H9 (cell line): ENCODE data around the gene TRPM3. TPM values are rescaled to one million over a fixed set of nuclear protein-coding genes. Genes with fewer than 3 reads are reported as not detected.

Experiments
- DNase-seq: peaks from one replicate; pipeline ENCODE4 v3.0.0-alpha.2; 2017
- H2AFZ ChIP-seq: one replicate; pipeline ENCODE4 v1.6.1; 2013; ENCODE audit warnings: mild to moderate bottlenecking, low read length, control low read depth, moderate library complexity
- H2AK5ac ChIP-seq: 2 replicates; pipeline ENCODE4 v1.6.1; 2013; ENCODE audit warnings: low read length, control low read depth, mixed read lengths; ENCODE audit not compliant: insufficient read length
- H2BK120ac ChIP-seq: one replicate; pipeline ENCODE4 v1.6.1; 2013; ENCODE audit warnings: low read depth, mild to moderate bottlenecking, low read length, control low read depth, inconsistent platforms; ENCODE audit not compliant: poor library complexity, severe bottlenecking
- H2BK12ac ChIP-seq: 2 replicates; pipeline ENCODE4 v1.6.1; 2013; ENCODE audit warnings: low read length, control low read depth, mixed read lengths, low read depth; ENCODE audit not compliant: insufficient read length
- H2BK15ac ChIP-seq: 2 replicates; pipeline ENCODE4 v1.6.1; 2013; ENCODE audit warnings: low read depth, low read length, control low read depth
- H2BK20ac ChIP-seq: one replicate; pipeline ENCODE4 v1.6.1; 2013; ENCODE audit warnings: low read depth, mild to moderate bottlenecking, low read length, control low read depth, inconsistent platforms; ENCODE audit not compliant: poor library complexity, severe bottlenecking
- H2BK5ac ChIP-seq: 2 replicates; pipeline ENCODE4 v1.6.1; 2013; ENCODE audit warnings: low read length, control low read depth, mixed read lengths; ENCODE audit not compliant: insufficient read length
- H3K14ac ChIP-seq: 2 replicates; pipeline ENCODE4 v1.6.1; 2013; ENCODE audit warnings: low read length, control low read depth; ENCODE audit not compliant: insufficient read depth
- H3K18ac ChIP-seq: 2 replicates; pipeline ENCODE4 v1.6.1; 2013; ENCODE audit warnings: low read depth, mild to moderate bottlenecking, mixed read lengths, low read length, control low read depth; ENCODE audit not compliant: insufficient read length
- H3K23ac ChIP-seq: 2 replicates; pipeline ENCODE4 v1.6.1; 2013; ENCODE audit warnings: low read length, control low read depth, mixed read lengths, low read depth; ENCODE audit not compliant: insufficient read length
- H3K23me2 ChIP-seq: 2 replicates; pipeline ENCODE4 v1.6.1; 2013; ENCODE audit warnings: low read depth, mild to moderate bottlenecking, mixed read lengths, low read length, control low read depth; ENCODE audit not compliant: insufficient read length, poor library complexity, severe bottlenecking
- H3K27ac ChIP-seq: 2 replicates; pipeline ENCODE4 v1.5.1; 2013; ENCODE audit warnings: low read length, control low read depth, mixed read lengths, low read depth; ENCODE audit not compliant: insufficient read length
- H3K27me3 ChIP-seq: 2 replicates; pipeline ENCODE4 v1.6.1; 2013; ENCODE audit warnings: low read length, control low read depth, inconsistent platforms; ENCODE audit not compliant: insufficient read depth
- H3K4ac ChIP-seq: 2 replicates; pipeline ENCODE4 v1.6.1; 2013; ENCODE audit warnings: low read depth, mild to moderate bottlenecking, control low read depth, inconsistent platforms, low read length, moderate library complexity
- H3K4me1 ChIP-seq: 2 replicates; pipeline ENCODE4 v1.6.1; 2013; ENCODE audit warnings: low read length, control low read depth, inconsistent platforms; ENCODE audit not compliant: insufficient read depth
- H3K4me2 ChIP-seq: 2 replicates; pipeline ENCODE4 v1.6.1; 2013; ENCODE audit warnings: low read length, control low read depth, mixed read lengths; ENCODE audit not compliant: insufficient read length, insufficient read depth
- H3K56ac ChIP-seq: 2 replicates; pipeline ENCODE4 v1.6.1; 2013; ENCODE audit warnings: low read depth, mild to moderate bottlenecking, mixed read lengths, low read length, control low read depth; ENCODE audit not compliant: insufficient read length
- H3K79me1 ChIP-seq: 2 replicates; pipeline ENCODE4 v1.6.1; 2013; ENCODE audit warnings: low read depth, mild to moderate bottlenecking, moderate library complexity, low read length, control low read depth, inconsistent platforms; ENCODE audit not compliant: insufficient read depth, poor library complexity, severe bottlenecking
- H3K79me2 ChIP-seq: 2 replicates; pipeline ENCODE4 v1.6.1; 2013; ENCODE audit warnings: low read length, control low read depth, inconsistent platforms; ENCODE audit not compliant: insufficient read depth
- H3K9ac ChIP-seq: 2 replicates; pipeline ENCODE4 v1.6.1; 2013; ENCODE audit warnings: low read length, control low read depth, mixed read lengths; ENCODE audit not compliant: insufficient read length; ENCODE audit errors: extremely low read depth
- H3K9me3 ChIP-seq: one replicate; pipeline ENCODE4 v1.6.1; 2013; ENCODE audit warnings: low read depth, low read length, inconsistent platforms; ENCODE audit not compliant: control insufficient read depth
- H3T11ph ChIP-seq: one replicate; pipeline ENCODE4 v1.6.1; 2013; ENCODE audit warnings: mild to moderate bottlenecking, low read length, control low read depth, inconsistent platforms
- H4K20me1 ChIP-seq: one replicate; pipeline ENCODE4 v1.6.1; 2013; ENCODE audit not compliant: control insufficient read depth, insufficient read length, insufficient read depth
- H4K5ac ChIP-seq: 2 replicates; pipeline ENCODE4 v1.6.1; 2013; ENCODE audit warnings: low read depth, mild to moderate bottlenecking, mixed read lengths, low read length, control low read depth; ENCODE audit not compliant: insufficient read length
- H4K8ac ChIP-seq: replicated peaks from 2 replicates; pipeline ENCODE4 v1.6.1; 2013; ENCODE audit warnings: low read length, control low read depth, mixed read lengths, low read depth; ENCODE audit not compliant: insufficient read length
- H4K91ac ChIP-seq: 2 replicates; pipeline ENCODE4 v1.6.1; 2013; ENCODE audit warnings: low read depth, mild to moderate bottlenecking, moderate library complexity, mixed read lengths, low read length, control low read depth; ENCODE audit not compliant: insufficient read length
- H3K27ac Mint-ChIP-seq, 3 experiments: 2 replicates in 2 of 3; 3 replicates in 1 of 3; pipeline ENCODE4 v1.8.0; 2020 to 2021; ENCODE audit warnings: mixed read lengths in 3 of 3, mild to moderate bottlenecking in 1 of 3, moderate library complexity in 1 of 3
- H3K27me3 Mint-ChIP-seq: 2 replicates; pipeline ENCODE4 v1.8.0; 2021; ENCODE audit warnings: low read depth, mild to moderate bottlenecking, moderate library complexity, mixed read lengths
- H3K36me3 Mint-ChIP-seq, 3 experiments: 2 replicates in 2 of 3; 3 replicates in 1 of 3; pipeline ENCODE4 v1.8.0; 2020 to 2021; ENCODE audit warnings: low read depth in 3 of 3, mixed read lengths in 3 of 3; ENCODE audit not compliant: insufficient read depth in 1 of 3
- H3K4me1 Mint-ChIP-seq, 2 experiments: 2 replicates each; pipeline ENCODE4 v1.8.0; 2020; ENCODE audit warnings: mixed read lengths in 2 of 2
- H3K4me3 Mint-ChIP-seq, 2 experiments: 2 replicates in 1 of 2; 3 replicates in 1 of 2; pipeline ENCODE4 v1.8.0; 2020 to 2021; ENCODE audit warnings: mild to moderate bottlenecking in 2 of 2, mixed read lengths in 2 of 2, moderate library complexity in 1 of 2
- H3K9me3 Mint-ChIP-seq, 2 experiments: 2 replicates in 1 of 2; 3 replicates in 1 of 2; pipeline ENCODE4 v1.8.0; 2020; ENCODE audit warnings: mild to moderate bottlenecking in 2 of 2, mixed read lengths in 2 of 2, moderate library complexity in 1 of 2
- WGBS: extraction: QIAGEN DNeasy Blood & Tissue Kit; methylation state at CpG from one replicate; pipeline ENCODE4 v1.1.7; 2013; ENCODE audit warnings: missing lambda C conversion rate, low lambda C conversion rate, mixed read lengths; ENCODE audit not compliant: insufficient read length; ENCODE audit errors: extremely low coverage; 5-methylcytosine and 5-hydroxymethylcytosine counted together
- total RNA-seq: library from RNA; stranded (reverse); gene quantifications from 2 replicates; pipeline ENCODE4 v1.2.1, GENCODE V29; 2021
- TF ChIP-seq, protein P1 (sequence below): fragments of 200-600 bp; sonication (generic); conservative IDR thresholded peaks from 3 replicates; pipeline ENCODE4 v1.8.0; 2021; ENCODE audit warnings: antibody characterized with exemption, mild to moderate bottlenecking

The TRPM3 gene
- total RNA-seq, 1 experiment from 2014 or later = 10.3 TPM

DNA sequence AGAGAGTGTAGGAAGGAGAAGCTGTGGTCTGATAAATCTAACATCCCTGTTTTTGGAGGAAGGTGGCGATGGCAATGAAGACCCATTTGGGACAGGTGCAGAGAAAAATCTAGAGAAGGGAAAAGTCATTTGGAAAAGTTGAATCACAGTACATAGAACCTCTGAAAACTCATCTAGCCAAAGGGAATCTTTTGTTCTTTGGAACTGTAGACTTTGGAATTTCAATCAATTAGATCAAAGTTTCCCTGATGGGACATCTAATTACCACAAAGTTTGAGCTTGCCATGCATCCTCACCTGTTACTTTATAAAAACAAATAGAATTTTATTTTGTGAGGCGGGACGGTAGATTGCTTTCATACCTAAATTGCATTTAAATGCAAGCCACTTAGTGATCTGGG is 294.9 kb downstream of the TRPM3 start:
- no peak overlapping the region for H4K5ac ChIP-seq
- no peak overlapping the region for H3K18ac ChIP-seq
- Mint-ChIP-seq H3K4me3 (no peak overlapping the region), H3K27ac (no peak overlapping the region), H3K4me1 (peaks cover 16 to 25% of the 10 kb centered on the region in 2 experiments), H3K27me3 (no peaks in the 10 kb centered on the region), H3K36me3 (no peaks in the 10 kb centered on the region; a peak in 2 of 7 replicates), H3K9me3 (no peaks in the 10 kb centered on the region)
- H3K9me3 ChIP-seq = no peaks in the 10 kb centered on the region
- no peak overlapping the region for H3K23ac ChIP-seq
- H3K79me1 ChIP-seq = no peaks in the 10 kb centered on the region
- H2AK5ac ChIP-seq = no peak overlapping the region
- no peak for DNase-seq
- no peak overlapping the region for H3K56ac ChIP-seq
- H3K14ac ChIP-seq = no peak overlapping the region
- no peak overlapping the region for H2BK15ac ChIP-seq
- H2BK20ac ChIP-seq = no peak overlapping the region
- no peaks in the 10 kb centered on the region for H4K20me1 ChIP-seq
- TF ChIP-seq, protein P1, sequence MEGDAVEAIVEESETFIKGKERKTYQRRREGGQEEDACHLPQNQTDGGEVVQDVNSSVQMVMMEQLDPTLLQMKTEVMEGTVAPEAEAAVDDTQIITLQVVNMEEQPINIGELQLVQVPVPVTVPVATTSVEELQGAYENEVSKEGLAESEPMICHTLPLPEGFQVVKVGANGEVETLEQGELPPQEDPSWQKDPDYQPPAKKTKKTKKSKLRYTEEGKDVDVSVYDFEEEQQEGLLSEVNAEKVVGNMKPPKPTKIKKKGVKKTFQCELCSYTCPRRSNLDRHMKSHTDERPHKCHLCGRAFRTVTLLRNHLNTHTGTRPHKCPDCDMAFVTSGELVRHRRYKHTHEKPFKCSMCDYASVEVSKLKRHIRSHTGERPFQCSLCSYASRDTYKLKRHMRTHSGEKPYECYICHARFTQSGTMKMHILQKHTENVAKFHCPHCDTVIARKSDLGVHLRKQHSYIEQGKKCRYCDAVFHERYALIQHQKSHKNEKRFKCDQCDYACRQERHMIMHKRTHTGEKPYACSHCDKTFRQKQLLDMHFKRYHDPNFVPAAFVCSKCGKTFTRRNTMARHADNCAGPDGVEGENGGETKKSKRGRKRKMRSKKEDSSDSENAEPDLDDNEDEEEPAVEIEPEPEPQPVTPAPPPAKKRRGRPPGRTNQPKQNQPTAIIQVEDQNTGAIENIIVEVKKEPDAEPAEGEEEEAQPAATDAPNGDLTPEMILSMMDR = no peak
- no peak overlapping the region for H3T11ph ChIP-seq
- no peak overlapping the region for H3K4ac ChIP-seq
- no peaks in the 10 kb centered on the region for H3K23me2 ChIP-seq
- no peak overlapping the region for H4K91ac ChIP-seq
- no peak overlapping the region for H4K8ac ChIP-seq
- no peaks in the 10 kb centered on the region; the same call in 1 of the 2 replicates for H3K4me1 ChIP-seq
- H3K79me2 ChIP-seq = no peaks in the 10 kb centered on the region
- H3K4me2 ChIP-seq = no peak overlapping the region
- H2BK120ac ChIP-seq = no peak overlapping the region
- WGBS = no CpG with 5 or more reads among the region's 3 CpGs
- H2AFZ ChIP-seq = no peak overlapping the region
- no peaks in the 10 kb centered on the region for H3K27me3 ChIP-seq
- no peak overlapping the region for H2BK12ac ChIP-seq
- H3K27ac ChIP-seq = no peak overlapping the region
- no peak overlapping the region for H2BK5ac ChIP-seq
- H3K9ac ChIP-seq = no peak overlapping the region
